Adrenal gland (tissue), 12 donors: ENCODE measurements around the gene CTAGE9. TPM values are rescaled to one million over a fixed set of nuclear protein-coding genes. Genes with fewer than 3 reads are reported as not detected.

Source experiments
- DNase-seq, 7 donors: peaks; one replicate each; pipeline ENCODE4 v3.0.0-alpha.2; 2019 to 2020
- H3K27ac ChIP-seq, 5 donors: fragments of 200-600 bp; sonication (generic) in 4 of 5; 1 replicate in 3 of 5; 2 replicates in 2 of 5; pipeline versions ENCODE4 v1.5.1 to v1.8.0; 2016 to 2020; ENCODE audit warnings: mild to moderate bottlenecking in 1 of 5
- H3K27me3 ChIP-seq: fragments of 200-600 bp; 2 replicates; pipeline ENCODE4 v1.8.0; 2021
- H3K36me3 ChIP-seq, 2 donors: fragments of 200-600 bp; replicated peaks in 1 of 2; 1 replicate in 1 of 2; 2 replicates in 1 of 2; pipeline versions ENCODE4 v1.5.1 to v1.8.0; 2018 to 2022
- H3K4me1 ChIP-seq, 2 donors: fragments of 200-600 bp; replicated peaks in 1 of 2; 1 replicate in 1 of 2; 2 replicates in 1 of 2; pipeline versions ENCODE4 v1.5.1 to v1.8.0; 2018 to 2021
- H3K4me3 ChIP-seq, 4 donors: fragments of 200-600 bp; sonication (generic) in 3 of 4; one replicate each; pipeline ENCODE4 v1.5.1; 2016 to 2018
- H3K9me3 ChIP-seq, 3 donors: fragments of 200-600 bp; sonication (generic) in 1 of 3; replicated peaks in 1 of 3; 1 replicate in 2 of 3; 2 replicates in 1 of 3; pipeline versions ENCODE4 v1.5.1 to v1.8.0; 2016 to 2021
- POLR2A ChIP-seq, 2 donors: fragments of 450-650 bp; IDR thresholded peaks; one replicate each; pipeline ENCODE4 v1.6.1; 2017; ENCODE audit warnings: antibody characterized with exemption in 2 of 2, mild to moderate bottlenecking in 2 of 2, moderate library complexity in 1 of 2
- WGBS, 4 donors: extraction: QIAGEN DNeasy Blood & Tissue Kit in 2 of 4; methylation state at CpG; one replicate each; pipeline versions ENCODE4 v1.1.5 to v1.1.7; 2013 to 2017; 5-methylcytosine and 5-hydroxymethylcytosine counted together
- intact Hi-C, 2 donors: fragments of 100-400 bp; cut with DNase I; formaldehyde crosslinking; loops; one replicate each; pipeline versions ENCODE4 v1.14.1 to v1.15.0; 2022 to 2023
- polyA plus RNA-seq, 3 donors: library from polyadenylated mRNA; stranded (reverse); fragments of 200-250 nt in 2 of 3; fragments of 350-450 nt in 1 of 3; fragmentation: Illumina TruSeq in 1 of 3; extraction: RNeasy Lipid Tissue Mini Kit (QIAGEN cat#74804) in 1 of 3; gene quantifications; one replicate each; pipeline ENCODE4 v1.2.3, GENCODE V29; 2013 to 2014
- total RNA-seq, 9 donors: library from RNA; depleted of rRNA in 4 of 9; stranded (reverse); fragments of >200 nt in 4 of 9; fragments of 120-200 nt in 1 of 9; fragmentation: NEBNext Ultra II Directional in 1 of 9; extraction: Animal tissue kit (Norgen Biotek cat#: 25700) in 1 of 9; gene quantifications; one replicate each; pipeline versions ENCODE4 v1.1.0 to v1.2.4, GENCODE V29; 2013 to 2023
- TF ChIP-seq, protein P1 (sequence below), 6 experiments: fragments of 450-650 bp in 4 of 6; fragments of 200-600 bp in 2 of 6; sonication (generic) in 1 of 6; IDR thresholded peaks; 1 replicate in 5 of 6; 2 replicates in 1 of 6; pipeline versions ENCODE4 v1.5.1 to v1.8.0; 2016 to 2021; ENCODE audit warnings: antibody characterized with exemption in 6 of 6, mild to moderate bottlenecking in 2 of 6, moderate library complexity in 1 of 6
- donor health status: healthy with polysubstance abuse.
- donor health status: Bipolar disorder and iron deficiency.
- donor health status: DM: yes; HTN: yes; CAD: no.
- donor health status: DM: no; HTN: no; CAD: no.
- donor health status: DM: no; HTN: no; CAD: no.
- donor health status: DM: yes; HTN: yes; CAD: no.

CTAGE9 gene
- total and polyA plus RNA-seq, 12 donors: not detected

DNA sequence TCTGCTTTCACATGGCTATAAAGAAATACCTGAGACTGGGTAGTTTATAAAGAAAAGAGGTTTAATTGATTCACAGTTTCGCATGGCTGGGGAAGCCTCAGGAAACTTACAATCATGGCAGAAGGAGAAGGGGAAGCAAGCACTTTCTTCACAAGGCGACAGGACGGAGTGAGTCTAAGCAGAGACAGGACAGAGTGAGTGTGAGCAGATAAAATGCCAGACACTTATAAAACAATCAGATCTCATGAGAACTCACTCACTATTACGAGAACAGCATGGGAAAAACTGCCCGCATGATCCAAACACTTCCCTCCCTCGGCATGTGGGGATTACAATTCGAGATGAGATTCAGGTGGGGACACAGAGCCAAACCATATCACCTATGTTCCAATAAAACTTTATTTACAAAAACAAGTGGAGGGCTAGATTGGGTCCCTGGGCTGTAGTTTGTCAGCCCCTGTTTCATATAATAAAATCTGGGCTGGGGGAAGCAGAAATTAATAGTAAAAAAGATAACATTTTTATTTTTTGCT lies 37.1 kb upstream of the CTAGE9 start:
- whole genome bisulfite sequencing, 4 donors: 86 to 95% (median 91%) methylated on average over 7 of the region's 7 CpGs
- H3K27ac ChIP-seq: no peak overlapping the region
- no peaks in the 10 kb centered on the region for H3K9me3 ChIP-seq
- DNase-seq: no peak
- no peaks in the 10 kb centered on the region for H3K4me1 ChIP-seq
- intact Hi-C loops: no loop called here
- no peaks in the 10 kb centered on the region for H3K27me3 ChIP-seq
- no peak overlapping the region for H3K4me3 ChIP-seq
- no peak for TF ChIP-seq POLR2A (IDR thresholded peaks at IDR 0.05)
- TF ChIP-seq, protein P1, sequence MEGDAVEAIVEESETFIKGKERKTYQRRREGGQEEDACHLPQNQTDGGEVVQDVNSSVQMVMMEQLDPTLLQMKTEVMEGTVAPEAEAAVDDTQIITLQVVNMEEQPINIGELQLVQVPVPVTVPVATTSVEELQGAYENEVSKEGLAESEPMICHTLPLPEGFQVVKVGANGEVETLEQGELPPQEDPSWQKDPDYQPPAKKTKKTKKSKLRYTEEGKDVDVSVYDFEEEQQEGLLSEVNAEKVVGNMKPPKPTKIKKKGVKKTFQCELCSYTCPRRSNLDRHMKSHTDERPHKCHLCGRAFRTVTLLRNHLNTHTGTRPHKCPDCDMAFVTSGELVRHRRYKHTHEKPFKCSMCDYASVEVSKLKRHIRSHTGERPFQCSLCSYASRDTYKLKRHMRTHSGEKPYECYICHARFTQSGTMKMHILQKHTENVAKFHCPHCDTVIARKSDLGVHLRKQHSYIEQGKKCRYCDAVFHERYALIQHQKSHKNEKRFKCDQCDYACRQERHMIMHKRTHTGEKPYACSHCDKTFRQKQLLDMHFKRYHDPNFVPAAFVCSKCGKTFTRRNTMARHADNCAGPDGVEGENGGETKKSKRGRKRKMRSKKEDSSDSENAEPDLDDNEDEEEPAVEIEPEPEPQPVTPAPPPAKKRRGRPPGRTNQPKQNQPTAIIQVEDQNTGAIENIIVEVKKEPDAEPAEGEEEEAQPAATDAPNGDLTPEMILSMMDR (IDR thresholded peaks at IDR 0.05): no peak
- H3K36me3 ChIP-seq: no peaks in the 10 kb centered on the region

- H3K4me3 ChIP-seq: no peak overlapping the region
- H3K36me3 ChIP-seq: no peaks in the 10 kb centered on the region
- H3K27me3 ChIP-seq: no peaks in the 10 kb centered on the region
- intact Hi-C loops: no loop called here
- no peak overlapping the region for H3K27ac ChIP-seq
- DNase-seq: no peak
- 88 to 91% (median 90%) methylated on average over 5 of the region's 5 CpGs for WGBS, 4 donors
- no peak for TF ChIP-seq POLR2A (IDR thresholded peaks at IDR 0.05)
- TF ChIP-seq, protein P1 (IDR thresholded peaks at IDR 0.05): no peak
- no peaks in the 10 kb centered on the region for H3K4me1 ChIP-seq
- H3K9me3 ChIP-seq: no peaks in the 10 kb centered on the region
These were observed 34.7 kb upstream of the CTAGE9 start for GRCh38 chr6:131745476-131745875.

- intact Hi-C loops: no loop called here
- Histone ChIP-seq H3K4me1 (no peaks in the 10 kb centered on the region), H3K27ac (no peak overlapping the region), H3K9me3 (no peaks in the 10 kb centered on the region), H3K36me3 (no peaks in the 10 kb centered on the region), H3K4me3 (no peak overlapping the region), H3K27me3 (no peaks in the 10 kb centered on the region)
- DNase-seq: no peak
- 73 to 86% (median 77%) methylated on average over 6 of the region's 6 CpGs for WGBS, 4 donors
- TF ChIP-seq POLR2A (IDR thresholded peaks at IDR 0.05): no peak
- TF ChIP-seq, protein P1 (IDR thresholded peaks at IDR 0.05): no peak
These were observed 33.8 kb upstream of the CTAGE9 start for GRCh38 chr6:131744432-131745287.

- no peak for TF ChIP-seq POLR2A (IDR thresholded peaks at IDR 0.05)
- TF ChIP-seq, protein P1 (IDR thresholded peaks at IDR 0.05): no peak
- Histone ChIP-seq H3K27me3 (no peaks in the 10 kb centered on the region), H3K27ac (no peak overlapping the region), H3K4me3 (no peak overlapping the region), H3K36me3 (no peaks in the 10 kb centered on the region), H3K9me3 (no peaks in the 10 kb centered on the region), H3K4me1 (no peaks in the 10 kb centered on the region)
- intact Hi-C loops: no loop called here
- 60 to 78% (median 66%) methylated on average over 3 of the region's 3 CpGs for WGBS, 4 donors
- DNase-seq: no peak
These were observed 31.0 kb upstream of the CTAGE9 start for GRCh38 chr6:131741688-131742393.
